A673 (cell line): ENCODE data around the gene ABCC9. TPM values are rescaled to one million over a fixed set of nuclear protein-coding genes. Genes with fewer than 3 reads are reported as not detected.

Experiments
- BruUV-seq: library from RNA; stranded (reverse); fragments of 400-500 nt; replicated peaks from 2 replicates; lab custom pipeline; 2021; lab: Mats Ljungman, UMichigan
- CTCF ChIA-PET: fragments of 300-600 bp; sonication (Branson Sonifier 250); formaldehyde crosslinking; loops from one replicate; lab custom pipeline; 2022; ENCODE audit warnings: antibody characterized with exemption; lab: Charles Lee
- POLR2A ChIA-PET: fragments of 300-600 bp; sonication (Branson Sonifier 250); formaldehyde crosslinking; loops from one replicate; lab custom pipeline; 2022; ENCODE audit warnings: antibody characterized with exemption; ENCODE audit not compliant: low non-redundant PET; lab: Charles Lee
- DNase-seq: peaks from one replicate; pipeline ENCODE4 v3.0.0-alpha.2; 2015; ENCODE audit warnings: low spot score
- H3K27ac ChIP-seq: fragments of 200-600 bp; sonication (generic); 2 replicates; pipeline ENCODE4 v1.5.1; 2016; ENCODE audit warnings: mixed run types, low read depth, mild to moderate bottlenecking, mixed read lengths, antibody characterized with exemption, low read length; ENCODE audit not compliant: poor library complexity, severe bottlenecking
- H3K27me3 ChIP-seq: fragments of 200-600 bp; sonication (generic); replicated peaks from 2 replicates; pipeline ENCODE4 v1.6.1; 2017; ENCODE audit warnings: mixed run types, low read depth, mild to moderate bottlenecking, mixed read lengths, antibody characterized with exemption, low read length; ENCODE audit not compliant: insufficient read depth, poor library complexity
- H3K36me3 ChIP-seq: fragments of 200-600 bp; sonication (generic); 2 replicates; pipeline ENCODE4 v1.6.1; 2016; ENCODE audit warnings: mixed run types, mild to moderate bottlenecking, mixed read lengths, antibody characterized with exemption, low read length; ENCODE audit not compliant: insufficient read depth, poor library complexity, severe bottlenecking
- H3K4me1 ChIP-seq: fragments of 200-600 bp; sonication (generic); 2 replicates; pipeline ENCODE4 v1.6.1; 2017; ENCODE audit warnings: mixed run types, mild to moderate bottlenecking, mixed read lengths, antibody characterized with exemption, low read length; ENCODE audit not compliant: insufficient read depth, poor library complexity, severe bottlenecking
- H3K4me3 ChIP-seq: fragments of 200-600 bp; sonication (generic); 2 replicates; pipeline ENCODE4 v1.5.1; 2016; ENCODE audit warnings: low read depth, mixed run types, mild to moderate bottlenecking, mixed read lengths, low read length; ENCODE audit not compliant: poor library complexity, severe bottlenecking
- H3K9me3 ChIP-seq: fragments of 200-600 bp; sonication (generic); 2 replicates; pipeline ENCODE4 v1.6.1; 2016; ENCODE audit warnings: mixed run types, low read depth, mild to moderate bottlenecking, mixed read lengths, antibody characterized with exemption, low read length; ENCODE audit not compliant: poor library complexity, severe bottlenecking
- EZH2 ChIP-seq: fragments of 200-600 bp; sonication (generic); IDR thresholded peaks from 2 replicates; pipeline ENCODE4 v1.6.1; 2017; ENCODE audit warnings: borderline replicate concordance, low read depth, mild to moderate bottlenecking, mixed read lengths, antibody characterized with exemption, low read length; ENCODE audit not compliant: poor library complexity, severe bottlenecking
- intact Hi-C: fragments of 100-400 bp; cut with micrococcal nuclease; formaldehyde crosslinking; loops from one replicate; pipeline ENCODE4 v1.10.0; 2022; ENCODE audit not compliant: unreplicated experiment
- total RNA-seq: library from RNA; stranded (reverse); gene quantifications from 2 replicates; pipeline ENCODE4 v1.2.3, GENCODE V29; 2021
- TF ChIP-seq, protein P1 (sequence below): fragments of 300-800, 200-600 bp; sonication (generic); conservative IDR thresholded peaks from 2 replicates; pipeline ENCODE4 v1.5.1; 2017; ENCODE audit warnings: low read depth, mild to moderate bottlenecking, antibody characterized with exemption, low read length, moderate library complexity, mixed read lengths

The ABCC9 gene
- total RNA-seq, 1 experiment from 2014 or later = not detected

DNA sequence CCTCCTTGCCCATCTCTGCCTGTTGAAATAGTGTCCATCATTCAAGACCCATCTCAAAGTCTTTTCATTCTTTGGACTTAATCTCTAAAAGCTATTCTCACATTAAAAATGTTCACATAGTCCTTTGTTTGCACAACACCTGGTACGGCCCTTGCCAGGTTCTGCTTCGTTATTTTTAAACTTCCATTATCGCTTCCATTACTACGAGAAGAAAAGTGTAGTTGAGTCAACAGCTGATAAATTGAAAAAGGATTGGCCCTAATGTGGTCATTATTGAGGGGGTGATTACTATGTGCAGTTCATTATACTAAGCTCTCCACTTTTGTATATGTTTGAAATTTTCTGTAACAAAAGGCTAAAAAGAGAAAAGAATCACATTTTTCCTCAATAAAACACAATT is 184.5 kb downstream of the ABCC9 start:
- H3K36me3 ChIP-seq = no peaks in the 10 kb centered on the region
- peaks cover 8% of the 10 kb centered on the region for H3K27me3 ChIP-seq
- H3K4me1 ChIP-seq = no peaks in the 10 kb centered on the region
- no peaks in the 10 kb centered on the region for H3K9me3 ChIP-seq
- BruUV-seq = no TSS peak
- CTCF ChIA-PET = no interaction called here
- no peak for TF ChIP-seq EZH2
- TF ChIP-seq, protein P1, sequence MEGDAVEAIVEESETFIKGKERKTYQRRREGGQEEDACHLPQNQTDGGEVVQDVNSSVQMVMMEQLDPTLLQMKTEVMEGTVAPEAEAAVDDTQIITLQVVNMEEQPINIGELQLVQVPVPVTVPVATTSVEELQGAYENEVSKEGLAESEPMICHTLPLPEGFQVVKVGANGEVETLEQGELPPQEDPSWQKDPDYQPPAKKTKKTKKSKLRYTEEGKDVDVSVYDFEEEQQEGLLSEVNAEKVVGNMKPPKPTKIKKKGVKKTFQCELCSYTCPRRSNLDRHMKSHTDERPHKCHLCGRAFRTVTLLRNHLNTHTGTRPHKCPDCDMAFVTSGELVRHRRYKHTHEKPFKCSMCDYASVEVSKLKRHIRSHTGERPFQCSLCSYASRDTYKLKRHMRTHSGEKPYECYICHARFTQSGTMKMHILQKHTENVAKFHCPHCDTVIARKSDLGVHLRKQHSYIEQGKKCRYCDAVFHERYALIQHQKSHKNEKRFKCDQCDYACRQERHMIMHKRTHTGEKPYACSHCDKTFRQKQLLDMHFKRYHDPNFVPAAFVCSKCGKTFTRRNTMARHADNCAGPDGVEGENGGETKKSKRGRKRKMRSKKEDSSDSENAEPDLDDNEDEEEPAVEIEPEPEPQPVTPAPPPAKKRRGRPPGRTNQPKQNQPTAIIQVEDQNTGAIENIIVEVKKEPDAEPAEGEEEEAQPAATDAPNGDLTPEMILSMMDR = no peak
- intact Hi-C loops = no loop called here
- POLR2A ChIA-PET = no interaction called here
- H3K27ac ChIP-seq = no peak overlapping the region
- no peak for DNase-seq
- H3K4me3 ChIP-seq = no peak overlapping the region

DNA sequence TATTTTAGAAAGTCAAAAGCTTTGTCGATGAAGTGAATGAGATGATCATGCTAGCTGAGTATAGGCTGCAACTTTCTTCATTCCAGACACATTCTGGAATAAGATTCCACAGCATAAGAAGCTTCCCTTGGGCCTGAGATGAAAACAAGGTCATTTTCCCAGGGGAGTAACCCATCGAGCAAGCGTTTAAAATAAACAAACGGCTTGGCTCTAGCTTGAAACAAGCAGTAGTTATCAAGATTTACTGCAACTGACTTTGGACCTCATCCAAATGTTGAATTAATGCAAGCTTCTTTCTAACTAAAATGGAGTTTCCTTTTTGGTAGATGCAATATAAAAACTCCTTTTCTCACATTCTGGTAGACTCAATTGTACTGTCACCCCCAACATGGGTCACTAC is 189.7 kb downstream of the ABCC9 start:
- no peaks in the 10 kb centered on the region for H3K9me3 ChIP-seq
- BruUV-seq = no TSS peak
- DNase-seq = peak; percentile 59
- ChIA-PET POLR2A (interaction anchor here (0.7 kb wide), 1 partner anchor 439 kb away, joined by 3 read pairs; no protein-coding TSS in a partner anchor), CTCF (no interaction called here)
- H3K27ac ChIP-seq = no peak overlapping the region
- TF ChIP-seq, protein P1 = no peak
- TF ChIP-seq EZH2 = no peak
- H3K4me3 ChIP-seq = no peak overlapping the region
- H3K36me3 ChIP-seq = no peaks in the 10 kb centered on the region
- no peaks in the 10 kb centered on the region for H3K4me1 ChIP-seq
- H3K27me3 ChIP-seq = peaks cover under 1% of the 10 kb centered on the region
- intact Hi-C loops = no loop called here

Other genes starting within 250 kb of the ABCC9 start
- gene KCNJ8, start 166.7 kb downstream of the ABCC9 start, total RNA-seq = not detected in 2 replicates
- gene CMAS, start 104.8 kb upstream of the ABCC9 start, total RNA-seq = 36.0 and 37.7 TPM in 2 replicates